Astrocyte (in vitro differentiated cells and primary cell): ENCODE results near the gene OR4E2. TPM values are rescaled to one million over a fixed set of nuclear protein-coding genes. Genes with fewer than 3 reads are reported as not detected.

Source experiments
- DNase-seq: peaks from one replicate; pipeline ENCODE4 v3.0.0-alpha.2; 2010; ENCODE audit warnings: low read depth
- FAIRE-seq: peaks from 2 replicates; lab custom pipeline; 2011; peaks lifted over from hg19 to GRCh38; lab: Jason Lieb, UNC
- H2AFZ ChIP-seq: 2 replicates; pipeline ENCODE4 v1.6.0; 2012; ENCODE audit warnings: low read depth, low read length, inconsistent platforms
- H3K27ac ChIP-seq: 2 replicates; pipeline ENCODE4 v1.5.1; 2011; ENCODE audit warnings: low read depth, low read length, inconsistent platforms
- H3K27me3 ChIP-seq: 2 replicates; pipeline ENCODE4 v1.6.0; 2011; ENCODE audit warnings: low read length, inconsistent platforms; ENCODE audit not compliant: insufficient read depth
- H3K36me3 ChIP-seq: 2 replicates; pipeline ENCODE4 v1.5.1; 2011; ENCODE audit warnings: low read length, inconsistent platforms; ENCODE audit not compliant: insufficient read depth
- H3K4me1 ChIP-seq: 2 replicates; pipeline ENCODE4 v1.5.1; 2011; ENCODE audit warnings: low read length, inconsistent platforms; ENCODE audit not compliant: insufficient read depth
- H3K4me2 ChIP-seq: 2 replicates; pipeline ENCODE4 v1.6.0; 2012; ENCODE audit warnings: low read length, inconsistent platforms
- H3K4me3 ChIP-seq: 2 replicates; pipeline ENCODE4 v1.5.1; 2011; ENCODE audit warnings: low read depth, mild to moderate bottlenecking, low read length, inconsistent platforms; ENCODE audit not compliant: insufficient read depth
- H3K79me2 ChIP-seq: 2 replicates; pipeline ENCODE4 v1.6.0; 2012; ENCODE audit warnings: mild to moderate bottlenecking, low read length, inconsistent platforms; ENCODE audit not compliant: insufficient read depth
- H3K9ac ChIP-seq: 2 replicates; pipeline ENCODE4 v1.6.0; 2012; ENCODE audit warnings: mild to moderate bottlenecking, low read length, inconsistent platforms
- H3K9me3 ChIP-seq: 2 replicates; pipeline ENCODE4 v1.5.1; 2012; ENCODE audit warnings: low read depth, mild to moderate bottlenecking, low read length, inconsistent platforms; ENCODE audit not compliant: insufficient read depth
- H4K20me1 ChIP-seq: 2 replicates; pipeline ENCODE4 v1.6.0; 2012; ENCODE audit warnings: low read length, inconsistent platforms; ENCODE audit not compliant: insufficient read depth
- H3K27ac Mint-ChIP-seq: one replicate; pipeline ENCODE4 v1.8.0; 2021; ENCODE audit warnings: mild to moderate bottlenecking, mixed read lengths; ENCODE audit not compliant: unreplicated experiment
- H3K27me3 Mint-ChIP-seq: one replicate; pipeline ENCODE4 v1.8.0; 2021; ENCODE audit warnings: low read depth, mixed read lengths; ENCODE audit not compliant: unreplicated experiment
- H3K36me3 Mint-ChIP-seq: one replicate; pipeline ENCODE4 v1.8.0; 2021; ENCODE audit warnings: low read depth, mixed read lengths; ENCODE audit not compliant: unreplicated experiment
- H3K4me1 Mint-ChIP-seq: one replicate; pipeline ENCODE4 v1.8.0; 2021; ENCODE audit warnings: low read depth, mixed read lengths; ENCODE audit not compliant: unreplicated experiment
- H3K4me3 Mint-ChIP-seq: one replicate; pipeline ENCODE4 v1.8.0; 2021; ENCODE audit warnings: mild to moderate bottlenecking, moderate library complexity, mixed read lengths; ENCODE audit not compliant: unreplicated experiment
- H3K9me3 Mint-ChIP-seq: one replicate; pipeline ENCODE4 v1.8.0; 2021; ENCODE audit warnings: mild to moderate bottlenecking, mixed read lengths; ENCODE audit not compliant: unreplicated experiment
- CTCF ChIP-seq: IDR thresholded peaks from 2 replicates; pipeline ENCODE4 v1.5.1; 2011; ENCODE audit warnings: low read depth, mild to moderate bottlenecking, inconsistent platforms, low read length, moderate library complexity; ENCODE audit not compliant: insufficient read depth
- EZH2 ChIP-seq: IDR thresholded peaks from 2 replicates; pipeline ENCODE4 v1.6.1; 2012; ENCODE audit warnings: mild to moderate bottlenecking, low read length, inconsistent platforms; ENCODE audit not compliant: insufficient read depth
- total RNA-seq: library from RNA; stranded (reverse); gene quantifications from 2 replicates; pipeline ENCODE4 v1.2.1, GENCODE V29; 2021

The OR4E2 gene
- total RNA-seq, 1 donor from 2014 or later: not detected

DNA sequence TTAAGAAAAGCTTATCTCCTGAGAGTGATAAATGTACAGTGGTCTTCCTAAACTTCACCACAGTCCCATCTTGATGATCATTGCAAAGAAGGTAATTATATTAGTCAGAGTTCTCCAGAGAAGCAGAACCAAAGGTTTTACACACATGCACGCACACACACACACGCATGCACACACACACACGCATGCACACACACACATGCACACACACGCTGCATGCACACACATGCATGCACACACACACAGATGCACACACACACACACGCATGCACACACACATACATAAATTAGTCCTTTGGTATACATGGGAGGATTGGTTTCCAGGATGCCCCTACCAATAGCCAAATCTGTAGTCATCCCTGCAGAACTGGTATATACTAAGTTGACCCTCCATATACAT, 580 bp downstream of the OR4E2 start:
- Histone ChIP-seq H3K79me2 (no peaks in the 10 kb centered on the region), H3K36me3 (no peaks in the 10 kb centered on the region), H2AFZ (no peak overlapping the region), H3K27me3 (no peaks in the 10 kb centered on the region), H4K20me1 (no peaks in the 10 kb centered on the region), H3K4me3 (no peak overlapping the region), H3K27ac (no peak overlapping the region), H3K4me1 (no peaks in the 10 kb centered on the region), H3K9ac (no peak overlapping the region), H3K4me2 (no peak overlapping the region), H3K9me3 (no peaks in the 10 kb centered on the region)
- Mint-ChIP-seq H3K9me3 (no peaks in the 10 kb centered on the region), H3K4me3 (no peak overlapping the region), H3K27me3 (peaks cover 5% of the 10 kb centered on the region), H3K27ac (no peak overlapping the region), H3K36me3 (no peaks in the 10 kb centered on the region), H3K4me1 (no peaks in the 10 kb centered on the region)
- TF ChIP-seq EZH2: no peak
- no peak for TF ChIP-seq CTCF
- DNase-seq: no peak
- FAIRE-seq: no peak

GRCh38 chr14:21656980-21657379, 3.3 kb downstream of the OR4E2 start:
- FAIRE-seq: no peak
- Histone ChIP-seq H4K20me1 (no peaks in the 10 kb centered on the region), H3K27ac (no peak overlapping the region), H3K4me2 (no peak overlapping the region), H3K36me3 (no peaks in the 10 kb centered on the region), H3K9me3 (no peaks in the 10 kb centered on the region), H3K4me3 (no peak overlapping the region), H3K4me1 (no peaks in the 10 kb centered on the region), H2AFZ (no peak overlapping the region), H3K27me3 (no peaks in the 10 kb centered on the region), H3K9ac (no peak overlapping the region), H3K79me2 (no peaks in the 10 kb centered on the region)
- Mint-ChIP-seq H3K4me3 (no peak overlapping the region), H3K36me3 (no peaks in the 10 kb centered on the region), H3K27me3 (peaks cover 3% of the 10 kb centered on the region), H3K9me3 (no peaks in the 10 kb centered on the region), H3K27ac (no peak overlapping the region), H3K4me1 (no peaks in the 10 kb centered on the region)
- no peak for TF ChIP-seq EZH2
- DNase-seq: no peak

DNA sequence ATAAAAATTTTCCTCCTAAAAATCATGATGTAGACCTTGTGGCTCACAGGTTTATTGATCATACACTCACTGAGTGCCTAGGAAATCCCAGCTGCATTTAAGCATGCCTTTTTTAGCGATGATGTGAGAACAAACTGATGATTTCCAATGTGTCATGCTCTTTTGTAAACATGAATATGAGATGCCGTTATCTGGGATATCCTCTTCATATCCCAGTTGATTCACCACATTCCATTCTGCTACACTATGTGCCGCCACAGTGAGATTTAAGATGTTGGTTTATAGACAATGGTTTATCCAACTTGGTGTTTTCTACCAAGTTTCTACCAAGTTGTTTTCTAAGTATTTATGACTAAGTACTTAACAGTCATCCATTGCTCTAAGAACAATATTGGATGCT, 14.7 kb downstream of the OR4E2 start:
- no peaks in the 10 kb centered on the region for H3K27me3 ChIP-seq
- H3K9me3 ChIP-seq: no peaks in the 10 kb centered on the region
- Mint-ChIP-seq H3K36me3 (no peaks in the 10 kb centered on the region), H3K4me1 (peaks cover 4% of the 10 kb centered on the region), H3K27ac (no peak overlapping the region), H3K27me3 (no peaks in the 10 kb centered on the region), H3K4me3 (no peak overlapping the region), H3K9me3 (peaks cover 5% of the 10 kb centered on the region)
- TF ChIP-seq CTCF (no peak), EZH2 (no peak)
- H3K9ac ChIP-seq: no peak overlapping the region
- H3K4me2 ChIP-seq: peak overlapping the region; percentile 2
- H3K36me3 ChIP-seq: no peaks in the 10 kb centered on the region
- H3K4me3 ChIP-seq: no peak overlapping the region
- H4K20me1 ChIP-seq: no peaks in the 10 kb centered on the region
- H3K27ac ChIP-seq: peak overlapping the region; percentile 62
- H2AFZ ChIP-seq: no peak overlapping the region
- H3K79me2 ChIP-seq: no peaks in the 10 kb centered on the region
- DNase-seq: no peak
- H3K4me1 ChIP-seq: peaks cover 4% of the 10 kb centered on the region
- FAIRE-seq: no peak
